HG03457 (cell line): ENCODE data around the gene SLC39A11.

Source experiments
- ATAC-seq: cut with Tn5 transposase; IDR thresholded peaks from one replicate; pipeline ENCODE4 v1.9.1; 2021; ENCODE audit warnings: moderate number of reproducible peaks; ENCODE audit not compliant: unreplicated experiment

SLC39A11 gene

DNA sequence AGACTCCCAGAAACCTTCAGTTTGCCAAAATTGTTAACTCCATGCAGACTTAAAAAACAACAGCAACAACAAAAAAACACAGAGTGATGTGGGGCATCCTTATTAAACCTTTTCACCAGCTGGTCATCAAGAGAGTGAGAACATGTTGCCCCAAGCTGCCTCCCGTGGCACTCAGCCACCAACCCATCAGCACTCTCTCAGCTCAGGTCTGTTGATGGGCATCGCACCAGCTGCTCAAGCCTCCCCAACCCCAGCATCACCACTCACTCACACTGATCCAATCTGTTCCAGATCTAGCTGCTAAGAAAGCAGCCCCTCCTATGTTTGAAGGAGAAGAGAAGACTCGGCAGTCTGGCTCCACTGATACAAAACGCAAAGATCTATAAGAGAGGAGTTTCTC is 46.8 kb downstream of the SLC39A11 start:
- no peak for ATAC-seq

DNA sequence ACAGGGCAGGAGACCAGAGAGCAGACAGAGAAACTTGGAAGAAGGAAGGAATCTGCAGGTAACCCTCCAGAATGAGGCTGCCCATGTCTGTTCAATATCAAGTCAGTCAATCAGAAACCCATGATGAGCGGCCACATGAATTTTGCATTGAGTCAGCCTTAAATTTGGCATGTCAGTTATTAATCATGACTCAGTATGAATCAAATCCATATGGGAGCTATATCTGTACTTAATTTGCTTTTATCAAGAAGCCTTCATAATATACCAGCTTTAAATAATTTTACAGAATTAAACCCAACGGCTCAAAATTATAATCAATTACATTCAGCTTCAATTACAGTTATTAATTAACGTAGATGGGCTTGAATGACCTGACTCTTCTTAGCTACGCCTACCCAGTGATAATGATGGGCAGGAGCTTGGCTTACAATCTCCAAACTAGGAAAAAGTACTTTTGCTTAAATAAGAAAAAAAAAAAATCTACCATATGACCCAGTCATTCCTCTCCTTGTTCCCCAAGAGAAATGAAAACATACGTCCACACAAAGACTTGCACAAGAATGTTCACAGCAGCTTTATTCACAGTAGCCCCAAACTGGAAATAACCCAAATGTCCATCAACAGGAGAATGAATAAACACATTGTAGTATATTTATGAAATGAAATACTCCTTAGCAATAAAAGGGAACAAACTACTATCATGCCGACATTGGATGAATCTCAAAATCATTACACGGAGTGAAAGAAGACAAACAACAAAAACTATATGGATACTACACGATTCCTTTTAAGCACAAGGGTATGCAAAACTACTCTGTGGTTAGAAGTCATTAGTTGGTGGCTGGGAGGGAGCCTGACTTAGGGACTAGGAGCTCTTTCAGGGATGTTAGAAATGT is 48.6 kb downstream of the SLC39A11 start:
- ATAC-seq = no peak

DNA sequence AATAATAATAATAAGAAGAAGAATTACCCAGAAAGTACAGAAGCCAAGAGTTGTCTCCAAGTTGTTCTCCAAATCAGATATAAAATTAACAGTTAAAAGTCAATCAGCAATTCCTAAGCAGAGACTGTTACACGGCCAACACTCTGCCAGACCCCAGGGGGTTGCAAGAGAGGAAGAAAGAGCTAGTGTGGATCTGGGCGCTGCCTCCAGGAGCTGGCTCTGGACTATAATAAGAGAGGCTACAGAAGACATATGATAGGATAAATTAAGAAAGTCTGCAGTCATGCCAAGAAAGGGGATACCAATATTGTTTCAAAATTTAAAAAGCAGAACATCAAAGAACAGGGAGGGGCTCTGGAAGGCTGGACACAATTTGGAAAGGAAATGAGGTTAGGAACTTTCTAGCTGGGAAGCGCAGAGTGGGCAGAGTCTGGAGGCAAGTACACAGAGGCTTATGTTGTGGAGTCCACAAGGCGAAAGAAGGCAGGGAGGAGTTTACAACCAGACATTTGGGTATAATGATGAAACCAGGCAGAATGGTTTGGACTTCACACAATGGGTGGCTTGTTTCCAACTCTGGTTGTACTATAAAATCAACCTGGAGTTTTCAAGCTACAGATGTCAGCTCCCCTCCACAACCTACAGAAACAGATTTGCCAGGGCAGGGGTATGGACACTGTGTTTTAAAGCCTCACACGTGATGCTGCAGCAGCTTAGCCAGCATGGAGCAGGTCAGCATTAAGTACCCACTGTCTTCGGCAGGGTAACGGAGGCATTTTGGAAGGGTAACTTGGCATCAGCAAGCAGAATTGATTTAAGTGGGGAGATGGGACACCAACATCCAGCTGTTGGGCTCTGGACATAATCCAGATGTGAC is 49.4 kb downstream of the SLC39A11 start:
- no peak for ATAC-seq

DNA sequence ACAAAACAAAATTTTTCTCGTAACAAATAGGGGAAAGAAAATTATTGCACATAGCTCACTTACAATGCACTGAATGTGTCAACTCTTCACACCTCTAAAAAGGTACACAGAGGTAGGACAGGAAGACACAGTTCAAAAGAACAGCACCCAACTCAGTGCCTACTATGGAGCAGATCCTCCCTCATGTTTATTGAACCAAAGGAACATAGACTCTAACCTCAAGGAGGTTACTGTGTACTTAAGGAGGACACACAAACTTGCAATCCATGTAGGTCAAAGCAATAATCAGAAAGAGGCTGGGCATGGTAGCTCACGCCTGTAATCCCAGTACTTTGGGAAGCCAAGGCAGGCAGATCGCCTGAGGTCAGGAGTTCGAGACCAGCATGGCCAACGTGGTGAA is 50.3 kb downstream of the SLC39A11 start:
- no peak for ATAC-seq

DNA sequence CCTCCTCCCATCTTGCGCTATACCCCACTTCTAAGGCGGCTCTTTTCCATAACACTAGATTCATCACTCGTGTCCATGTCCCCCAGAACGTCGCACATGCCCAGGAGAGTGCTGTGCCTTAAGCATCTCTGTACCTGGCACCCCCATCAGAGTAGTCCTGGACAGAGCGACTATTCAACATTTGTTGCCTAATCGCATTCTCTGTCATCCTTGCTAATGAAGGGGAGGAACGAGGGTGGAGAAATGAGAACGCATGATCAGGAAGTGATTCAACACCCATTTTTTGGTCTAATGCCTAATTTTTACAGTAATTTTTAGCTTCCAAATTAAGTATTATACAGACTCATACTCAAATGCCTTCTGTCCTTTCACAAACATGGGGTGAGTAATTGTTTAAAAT is 53.2 kb downstream of the SLC39A11 start:
- no peak for ATAC-seq

DNA sequence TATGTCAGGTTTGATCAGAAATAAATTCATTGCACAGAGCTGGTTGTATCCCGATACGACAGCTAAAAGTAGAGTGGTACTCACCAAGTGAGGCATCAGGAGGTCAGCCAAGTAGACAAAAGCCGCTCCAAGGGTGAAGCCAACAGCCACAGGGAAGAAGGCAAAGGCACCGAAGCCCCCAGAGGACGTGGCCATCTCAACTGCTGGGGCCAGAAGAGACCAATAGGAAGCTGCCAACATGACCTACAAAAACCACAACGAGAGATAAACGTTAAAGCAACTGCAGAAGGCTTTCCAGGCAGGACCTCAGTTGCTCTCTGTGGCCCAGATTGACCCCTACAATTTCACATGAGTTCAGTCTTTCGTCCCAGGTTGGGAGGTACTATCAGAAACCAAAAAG is 61.0 kb downstream of the SLC39A11 start:
- ATAC-seq = no peak

DNA sequence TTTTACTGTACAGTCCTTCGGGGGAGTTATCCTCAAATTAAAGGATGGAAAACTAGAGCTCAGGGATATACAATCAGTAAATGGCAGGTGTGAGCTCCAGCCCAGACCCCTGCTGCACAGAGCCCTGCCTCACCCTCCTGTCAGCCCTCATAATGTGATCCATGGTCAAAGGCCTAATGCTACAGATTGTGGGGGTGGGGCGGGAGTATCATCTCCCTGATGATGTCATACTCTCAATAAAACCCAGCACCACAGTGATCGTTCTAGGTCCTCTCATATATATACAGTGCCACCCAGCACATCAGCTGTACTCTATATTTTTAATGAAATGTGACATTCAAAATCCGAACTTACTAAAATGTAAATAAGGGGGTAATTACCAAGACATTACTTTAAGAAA is 61.5 kb downstream of the SLC39A11 start:
- no peak for ATAC-seq

DNA sequence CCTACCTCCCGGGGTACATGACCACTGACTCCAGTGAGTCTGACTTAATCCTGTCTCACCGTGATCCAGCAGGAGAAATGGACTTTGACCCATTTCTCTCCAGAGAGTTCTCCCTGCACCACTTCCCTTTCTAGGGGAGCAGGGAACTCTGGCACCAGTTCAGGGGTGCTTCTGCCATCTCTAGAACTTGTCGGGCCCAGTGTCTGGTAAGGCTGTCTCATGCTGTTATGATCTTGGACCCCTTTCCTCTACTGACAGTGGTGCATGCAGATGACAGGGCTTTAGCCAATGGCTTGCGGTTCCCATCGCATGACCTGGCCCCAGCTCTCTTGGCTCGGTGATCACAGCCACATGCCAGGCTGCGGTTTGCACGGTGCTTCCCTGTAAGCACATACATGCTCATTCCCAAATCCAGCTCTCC is 62.0 kb downstream of the SLC39A11 start:
- ATAC-seq = no peak

DNA sequence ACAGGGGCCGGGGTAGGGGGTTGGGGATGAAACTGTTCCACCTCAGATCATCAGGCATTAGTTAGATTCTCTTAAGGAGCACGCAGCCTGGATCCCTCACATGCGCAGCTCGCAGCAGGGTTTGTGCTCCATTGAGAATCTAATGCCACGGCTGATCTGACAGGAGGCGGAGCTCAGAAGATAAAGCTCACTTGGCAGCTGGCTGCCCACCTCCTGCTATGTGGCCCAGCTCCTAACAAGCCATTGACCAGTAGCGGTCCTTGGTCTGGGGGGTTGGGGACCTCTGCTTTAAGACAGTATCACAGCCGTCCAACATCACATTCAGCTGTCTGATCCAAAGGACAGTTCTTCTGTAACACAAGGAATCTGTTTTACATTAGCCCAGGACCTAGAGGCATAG is 62.5 kb downstream of the SLC39A11 start:
- no peak for ATAC-seq

DNA sequence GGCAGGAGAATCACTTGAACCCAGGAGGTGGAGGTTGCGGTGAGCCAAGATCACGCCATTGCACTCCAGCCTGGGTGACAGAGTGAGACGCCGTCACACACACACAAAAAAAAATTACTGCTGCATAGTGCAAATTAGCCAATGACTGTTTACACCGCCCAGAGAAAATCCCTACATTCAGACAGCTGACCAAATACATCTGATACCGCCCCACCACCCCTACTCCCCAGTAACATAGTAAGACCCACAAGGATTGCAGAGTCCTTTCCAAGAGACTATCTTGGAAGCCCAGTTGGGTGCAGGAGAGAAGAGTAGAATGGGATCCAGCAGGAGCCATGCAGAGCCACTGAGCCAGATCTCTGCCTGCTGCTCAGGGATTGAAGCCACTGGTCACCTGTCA is 63.5 kb downstream of the SLC39A11 start:
- ATAC-seq = no peak

DNA sequence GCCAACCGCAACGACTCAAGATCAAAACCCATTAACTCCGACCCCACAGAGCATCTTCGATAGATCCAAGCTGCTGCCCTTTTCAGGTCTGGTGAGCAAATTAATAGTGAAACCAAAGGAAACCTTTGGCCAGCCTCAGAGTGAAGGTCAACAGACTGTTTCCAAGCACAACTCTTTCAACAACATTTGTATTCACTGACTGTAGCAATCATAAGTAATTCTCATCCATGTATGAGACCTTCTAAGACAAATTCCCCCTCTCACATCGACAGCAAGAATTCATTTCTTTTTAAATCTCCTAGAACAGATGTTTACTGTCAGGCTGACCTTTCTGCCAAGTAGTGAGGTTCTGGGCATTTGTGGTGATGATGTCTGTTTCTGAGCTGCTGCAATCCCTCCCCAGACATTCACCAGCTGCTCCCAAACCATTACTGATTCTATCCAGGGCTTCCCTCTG is 64.2 kb downstream of the SLC39A11 start:
- ATAC-seq = no peak

DNA sequence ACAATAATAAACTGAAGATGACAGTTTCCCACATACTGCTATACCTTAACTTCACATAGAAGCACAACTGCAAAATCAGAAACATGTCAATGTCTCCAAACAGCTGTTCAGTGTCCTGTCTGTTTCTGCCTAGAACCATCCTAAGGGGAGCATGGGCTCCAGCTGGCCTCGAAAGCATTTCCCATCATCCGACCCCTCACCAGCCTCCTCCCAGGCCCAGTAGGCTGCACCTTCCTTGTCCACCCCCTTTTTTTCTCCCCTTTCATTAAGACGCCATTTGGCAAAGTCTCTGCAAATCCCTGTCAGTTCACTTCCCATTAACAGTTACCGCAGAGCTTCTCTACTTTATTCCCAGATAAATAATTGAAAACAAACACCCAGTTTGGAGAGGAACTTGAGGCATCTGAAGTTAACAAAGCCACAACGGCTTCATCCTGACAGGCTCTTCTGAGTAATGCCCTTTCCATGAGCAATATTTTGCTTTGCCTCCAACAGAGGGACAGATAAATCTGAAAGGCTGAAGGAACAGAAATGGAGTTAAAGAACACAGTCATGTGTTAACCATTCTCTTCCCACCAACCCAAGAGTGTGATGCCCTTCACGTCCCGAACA is 65.3 kb downstream of the SLC39A11 start:
- no peak for ATAC-seq

DNA sequence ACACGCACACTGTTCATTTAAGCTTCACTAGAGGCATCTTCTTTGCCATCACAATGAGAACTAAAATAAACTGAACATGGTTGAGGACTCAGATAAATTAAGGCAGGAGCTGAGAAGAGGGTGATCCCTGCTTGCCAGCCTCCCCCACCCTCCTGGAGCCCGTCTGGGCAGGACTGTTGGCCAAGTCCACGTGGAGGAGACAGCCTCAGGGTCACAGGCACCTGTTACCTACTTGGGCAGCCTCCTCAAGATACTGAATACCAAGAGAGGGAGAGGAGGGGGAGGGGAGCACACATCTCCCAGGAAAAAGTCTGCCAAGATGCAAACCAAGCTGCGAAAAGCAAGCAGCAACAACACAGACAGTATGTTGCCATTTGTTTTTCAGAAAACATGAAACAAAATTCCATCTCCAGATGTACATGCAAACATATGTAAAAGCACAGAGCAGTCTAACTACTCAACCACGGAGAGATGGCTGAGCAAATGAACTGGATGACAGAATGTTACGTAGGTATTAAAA is 67.4 kb downstream of the SLC39A11 start:
- ATAC-seq = no peak

DNA sequence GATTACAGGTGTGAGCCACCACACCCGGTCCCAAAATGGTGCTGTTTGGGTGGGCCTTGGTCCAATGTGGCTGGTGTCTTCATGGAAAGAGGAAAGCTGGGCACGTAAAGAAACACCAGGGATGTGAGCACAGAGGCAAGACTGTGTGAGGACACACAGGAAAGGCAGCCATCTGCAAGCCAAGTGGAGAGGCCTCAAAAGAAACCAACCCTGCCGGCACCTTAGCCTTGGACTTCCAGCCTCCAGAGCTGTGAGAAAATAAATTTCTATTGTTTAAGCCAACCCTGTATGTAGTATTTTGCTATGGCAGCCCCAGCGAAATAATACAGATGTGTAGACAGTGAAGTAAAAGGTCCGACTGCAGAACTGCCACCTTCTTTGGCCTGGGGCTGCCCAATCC is 68.7 kb downstream of the SLC39A11 start:
- no peak for ATAC-seq

DNA sequence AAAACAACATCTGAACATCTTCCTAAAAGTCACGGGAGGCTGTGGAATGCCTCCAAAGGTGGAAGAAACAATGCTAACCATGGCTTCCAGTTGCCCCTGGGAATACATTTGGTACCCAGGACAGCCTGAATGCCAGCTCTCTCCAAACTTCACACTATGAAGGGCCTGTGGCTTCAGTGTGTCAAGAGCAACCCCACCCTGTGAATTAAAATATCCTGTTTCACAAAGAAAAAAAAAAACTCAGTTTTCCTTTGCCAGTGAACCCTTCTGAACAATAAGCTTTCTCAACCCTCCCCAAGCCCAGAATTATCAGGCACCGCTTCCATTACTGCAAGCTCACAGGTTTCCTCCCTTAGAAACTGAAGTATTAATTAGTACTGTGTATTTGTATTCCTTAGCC is 69.8 kb downstream of the SLC39A11 start:
- no peak for ATAC-seq

DNA sequence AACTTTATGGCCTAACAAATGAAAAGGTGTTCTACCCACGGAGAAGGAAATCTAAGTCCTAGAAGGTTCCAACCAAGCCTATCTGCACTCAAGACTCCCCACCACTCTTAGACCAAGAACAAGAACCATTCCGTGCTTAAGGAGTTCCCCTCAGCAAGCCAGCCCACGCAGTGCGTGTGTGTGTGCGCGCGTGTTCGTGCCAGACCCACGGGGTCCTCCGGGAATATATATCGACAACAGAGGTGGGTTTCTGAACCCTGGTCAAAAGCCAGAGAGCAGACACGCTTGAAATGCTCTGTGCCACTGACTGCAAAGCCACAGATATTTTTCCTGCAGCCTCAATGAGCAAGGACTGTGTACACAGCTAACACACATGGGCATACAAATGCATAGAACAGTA is 70.7 kb downstream of the SLC39A11 start:
- no peak for ATAC-seq

DNA sequence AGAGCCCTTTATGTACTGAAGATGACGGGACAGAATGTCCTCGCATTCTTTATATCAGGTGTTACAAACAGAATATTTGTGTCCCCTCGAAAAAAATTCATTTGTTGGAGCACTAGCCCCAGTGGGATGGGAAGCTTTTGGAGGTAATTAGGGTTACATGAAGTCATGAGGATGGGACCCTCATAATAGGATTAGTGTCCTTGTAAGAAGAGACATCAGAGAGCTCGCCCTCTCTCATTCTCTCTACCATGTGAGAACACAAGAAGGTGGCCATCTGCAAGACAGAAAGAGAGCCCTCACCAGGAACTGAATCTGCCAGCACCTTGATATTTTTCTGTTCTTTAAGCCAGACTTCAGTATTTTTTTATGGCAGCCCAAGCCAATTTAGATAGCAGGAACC is 72.4 kb downstream of the SLC39A11 start:
- ATAC-seq = no peak

DNA sequence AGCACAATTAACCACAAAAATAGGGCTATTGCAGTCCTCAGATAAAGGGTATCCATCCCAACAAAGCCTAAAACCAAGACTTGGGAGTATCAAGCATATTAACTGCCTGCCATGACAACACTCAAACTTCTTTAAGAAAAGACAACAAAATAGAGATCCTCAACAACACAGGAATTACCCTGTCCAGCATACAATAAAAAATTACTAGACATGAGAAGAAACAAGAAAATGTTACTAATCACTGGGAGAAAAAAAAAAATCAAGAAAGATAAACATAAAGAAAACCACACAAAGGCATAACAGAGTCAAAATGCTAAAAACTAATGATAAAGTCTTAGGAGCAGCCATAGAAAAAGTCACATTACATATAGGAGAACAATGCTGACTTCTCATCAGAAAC is 73.9 kb downstream of the SLC39A11 start:
- no peak for ATAC-seq

DNA sequence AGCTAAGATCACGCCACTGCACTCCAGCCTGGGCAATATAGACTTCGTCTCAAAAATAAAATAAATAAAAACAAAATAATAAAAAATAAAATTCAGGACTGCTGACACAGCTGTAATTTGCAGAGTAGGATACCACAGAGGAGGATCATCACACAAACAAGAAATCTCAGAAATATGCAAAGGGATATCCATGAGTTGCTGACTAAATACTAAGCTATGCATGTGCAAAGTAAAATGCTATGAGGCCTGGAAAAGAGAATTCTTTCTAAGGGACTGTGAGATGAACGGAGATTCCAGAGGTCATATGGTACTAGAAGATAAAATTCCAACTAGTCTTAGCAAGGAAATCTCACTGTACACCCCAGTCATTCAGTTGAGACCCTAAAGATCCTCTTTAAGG is 74.8 kb downstream of the SLC39A11 start:
- no peak for ATAC-seq

DNA sequence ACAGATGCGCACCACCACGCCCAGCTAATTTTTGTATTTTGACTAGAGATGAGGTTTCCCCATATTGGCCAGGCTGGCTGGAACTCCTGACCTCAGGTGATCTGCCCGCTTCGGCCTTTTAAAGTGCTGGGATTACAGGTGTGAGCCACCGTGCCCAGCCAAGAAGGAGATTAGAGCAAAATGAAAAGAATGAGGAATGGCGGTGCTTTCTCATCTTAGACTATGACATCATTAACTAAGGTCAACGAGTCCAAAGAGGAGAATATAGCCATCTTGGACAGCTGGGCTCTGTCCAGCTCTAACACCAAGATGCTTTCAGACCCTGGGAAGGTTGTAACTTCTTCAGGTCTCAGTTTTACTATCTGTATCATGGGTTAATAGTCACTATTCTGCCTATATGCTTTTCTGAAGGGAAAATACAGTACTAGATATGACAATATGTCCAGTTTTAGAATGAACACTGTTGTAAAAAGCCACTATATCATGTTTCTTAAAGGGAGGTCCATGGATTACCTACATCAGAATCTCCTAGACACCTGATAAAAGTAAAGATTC is 76.7 kb downstream of the SLC39A11 start:
- ATAC-seq = no peak
